Endothelial cell of umbilical vein (primary cell): Measurements from ENCODE around the gene GRK5.

Experiments
- CTCF ChIP-seq, 2 donors: IDR thresholded peaks; 1 replicate in 1 of 2; 2 replicates in 1 of 2; pipeline ENCODE4 v1.5.1; 2011; ENCODE audit warnings: low read length in 2 of 2, mild to moderate bottlenecking in 2 of 2, moderate library complexity in 2 of 2, control low read depth in 1 of 2, inconsistent platforms in 1 of 2, low read depth in 1 of 2; ENCODE audit not compliant: insufficient read depth in 1 of 2; ENCODE audit errors: extremely low read depth in 1 of 2
- EZH2 ChIP-seq: IDR thresholded peaks from 2 replicates; pipeline ENCODE4 v1.6.1; 2012; ENCODE audit warnings: borderline replicate concordance, low read depth, mild to moderate bottlenecking, moderate library complexity, low read length, inconsistent platforms; ENCODE audit not compliant: severe bottlenecking
- FOS ChIP-seq: IDR thresholded peaks from 2 replicates; pipeline ENCODE4 v1.6.1; 2011; ENCODE audit warnings: mild to moderate bottlenecking, low read length, moderate library complexity, borderline replicate concordance; ENCODE audit not compliant: insufficient read depth
- GATA2 ChIP-seq: IDR thresholded peaks from 2 replicates; pipeline ENCODE4 v1.7.0; 2011; ENCODE audit warnings: low read depth, mild to moderate bottlenecking, moderate library complexity, mixed read lengths, low read length; ENCODE audit not compliant: insufficient read length, insufficient read depth
- JUN ChIP-seq: IDR thresholded peaks from 2 replicates; pipeline ENCODE4 v1.6.1; 2011; ENCODE audit warnings: borderline replicate concordance, low read depth; ENCODE audit not compliant: insufficient read length, insufficient read depth
- MAX ChIP-seq: IDR thresholded peaks from 2 replicates; pipeline ENCODE4 v1.6.1; 2011; ENCODE audit not compliant: insufficient read depth, insufficient read length
- MYC ChIP-seq: IDR thresholded peaks from one replicate; pipeline ENCODE4 v1.6.1; 2011; ENCODE audit warnings: mild to moderate bottlenecking, low read depth, low read length
- POLR2A ChIP-seq: IDR thresholded peaks from 2 replicates; pipeline ENCODE4 v1.6.1; 2012; ENCODE audit warnings: low read depth, mild to moderate bottlenecking, control low read depth, low read length
- POLR2AphosphoS5 ChIP-seq: IDR thresholded peaks from 2 replicates; pipeline ENCODE4 v1.6.1; 2012; ENCODE audit warnings: low read depth, mild to moderate bottlenecking, control low read depth, low read length, moderate library complexity; ENCODE audit not compliant: insufficient read depth

GRCh38 chr10:119176166-119176565 is 31.2 kb upstream of the GRK5 start:
- TF ChIP-seq EZH2 (no peak), CTCF (IDR thresholded peaks at IDR 0.05; ENCODE audit: extremely low read depth in 1 of 2, insufficient read depth in 1 of 2, low read depth in 1 of 2, low read length in 2 of 2) (no peak), POLR2A (no peak), POLR2AphosphoS5 (no peak), MYC (no peak), MAX (no peak), JUN (no peak), FOS (no peak), GATA2 (no peak)
